Mesothelial cell of epicardium (in vitro differentiated cells): ENCODE measurements around the gene FHL3. TPM values are rescaled to one million over a fixed set of nuclear protein-coding genes. Genes with fewer than 3 reads are reported as not detected.

Source experiments
- DNase-seq, 2 experiments: peaks; one replicate each; pipeline ENCODE4 v3.0.0; 2021; ENCODE audit warnings: low spot score in 2 of 2; ENCODE audit not compliant: unreplicated experiment in 2 of 2
- H3K27ac Mint-ChIP-seq: 2 replicates; pipeline ENCODE4 v1.8.0; 2021; ENCODE audit warnings: mixed read lengths
- H3K27me3 Mint-ChIP-seq: 2 replicates; pipeline ENCODE4 v1.8.0; 2021; ENCODE audit warnings: low read depth, mixed read lengths
- H3K36me3 Mint-ChIP-seq: 2 replicates; pipeline ENCODE4 v1.8.0; 2021; ENCODE audit warnings: mixed read lengths
- H3K4me1 Mint-ChIP-seq: 2 replicates; pipeline ENCODE4 v1.8.0; 2021; ENCODE audit warnings: mixed read lengths
- H3K4me3 Mint-ChIP-seq: 2 replicates; pipeline ENCODE4 v1.8.0; 2021; ENCODE audit warnings: mild to moderate bottlenecking, moderate library complexity, mixed read lengths
- H3K9me3 Mint-ChIP-seq: 2 replicates; pipeline ENCODE4 v1.8.0; 2021; ENCODE audit warnings: mixed read lengths
- CTCF ChIP-seq: fragments of 200-600 bp; sonication (generic); IDR thresholded peaks from one replicate; pipeline ENCODE4 v1.5.0; 2021; ENCODE audit warnings: antibody characterized with exemption; ENCODE audit not compliant: unreplicated experiment
- total RNA-seq: library from RNA; stranded (reverse); gene quantifications from 3 replicates; pipeline ENCODE4 v1.2.1, GENCODE V29; 2021

FHL3 gene
- 46.1 to 50.6 TPM (median 46.2 TPM) in 3 replicates for total RNA-seq

GRCh38 chr1:38005195-38006007 is at the start of gene FHL3:
Gene FHL3, minus strand, starts transcription at chr1:38005514. Its CDS starts 6,102 bp downstream, at chr1:37999412.
- no peaks in the 10 kb centered on the region for H3K9me3 Mint-ChIP-seq
- H3K4me1 Mint-ChIP-seq = peaks cover 31% of the 10 kb centered on the region
- no peak for TF ChIP-seq CTCF
- no peaks in the 10 kb centered on the region for H3K36me3 Mint-ChIP-seq
- H3K27me3 Mint-ChIP-seq = no peaks in the 10 kb centered on the region
- H3K27ac Mint-ChIP-seq = peak within 1 kb of the TSS; percentile 90
- H3K4me3 Mint-ChIP-seq = peak within 1 kb of the TSS; percentile 82
- DNase-seq = peak; percentile 59 to 60

- Mint-ChIP-seq H3K27ac (no peak overlapping the region), H3K9me3 (no peaks in the 10 kb centered on the region), H3K4me1 (peaks cover 3% of the 10 kb centered on the region), H3K4me3 (no peak overlapping the region), H3K27me3 (peaks cover 91% of the 10 kb centered on the region), H3K36me3 (no peaks in the 10 kb centered on the region)
- TF ChIP-seq CTCF = no peak
- no peak for DNase-seq
These were observed 48.2 kb upstream of the FHL3 start for GRCh38 chr1:38053416-38054091.

GRCh38 chr1:38052750-38053415 is 47.6 kb upstream of the FHL3 start:
- Mint-ChIP-seq H3K4me1 (peaks cover 3% of the 10 kb centered on the region), H3K36me3 (no peaks in the 10 kb centered on the region), H3K27me3 (peaks cover 94% of the 10 kb centered on the region), H3K27ac (no peak overlapping the region), H3K4me3 (no peak overlapping the region), H3K9me3 (no peaks in the 10 kb centered on the region)
- no peak for TF ChIP-seq CTCF
- no peak for DNase-seq

- H3K36me3 Mint-ChIP-seq = no peaks in the 10 kb centered on the region
- H3K27ac Mint-ChIP-seq = no peak overlapping the region
- peaks cover 84% of the 10 kb centered on the region for H3K27me3 Mint-ChIP-seq
- TF ChIP-seq CTCF = no peak
- H3K9me3 Mint-ChIP-seq = no peaks in the 10 kb centered on the region
- no peak overlapping the region for H3K4me3 Mint-ChIP-seq
- peaks cover 5% of the 10 kb centered on the region for H3K4me1 Mint-ChIP-seq
- DNase-seq = no peak
These were observed 45.8 kb upstream of the FHL3 start for GRCh38 chr1:38051079-38051543.

- no peaks in the 10 kb centered on the region for H3K36me3 Mint-ChIP-seq
- H3K27me3 Mint-ChIP-seq = peaks cover 81% of the 10 kb centered on the region
- no peak for TF ChIP-seq CTCF
- H3K4me1 Mint-ChIP-seq = peaks cover 5% of the 10 kb centered on the region
- DNase-seq = no peak
- H3K9me3 Mint-ChIP-seq = no peaks in the 10 kb centered on the region
- no peak overlapping the region for H3K27ac Mint-ChIP-seq
- no peak overlapping the region for H3K4me3 Mint-ChIP-seq
These were observed 45.2 kb upstream of the FHL3 start for GRCh38 chr1:38050397-38051078.
